HFF-Myc (cell line): Measurements from ENCODE around the gene IL4R.

ENCODE experiments used
- DNase-seq: peaks from one replicate; pipeline ENCODE4 v3.0.0-alpha.2; 2011; ENCODE audit warnings: low read depth; ENCODE audit errors: extremely low read depth
- H3K4me3 ChIP-seq: replicated peaks from 2 replicates; pipeline ENCODE4 v1.5.1; 2011; ENCODE audit warnings: low read depth, mild to moderate bottlenecking, control low read depth, low read length
- TF ChIP-seq, protein P1 (sequence below): IDR thresholded peaks from 2 replicates; pipeline ENCODE4 v1.5.1; 2012; ENCODE audit warnings: mild to moderate bottlenecking, low read depth, low read length, control low read depth; ENCODE audit errors: missing control alignments

The IL4R gene

DNA sequence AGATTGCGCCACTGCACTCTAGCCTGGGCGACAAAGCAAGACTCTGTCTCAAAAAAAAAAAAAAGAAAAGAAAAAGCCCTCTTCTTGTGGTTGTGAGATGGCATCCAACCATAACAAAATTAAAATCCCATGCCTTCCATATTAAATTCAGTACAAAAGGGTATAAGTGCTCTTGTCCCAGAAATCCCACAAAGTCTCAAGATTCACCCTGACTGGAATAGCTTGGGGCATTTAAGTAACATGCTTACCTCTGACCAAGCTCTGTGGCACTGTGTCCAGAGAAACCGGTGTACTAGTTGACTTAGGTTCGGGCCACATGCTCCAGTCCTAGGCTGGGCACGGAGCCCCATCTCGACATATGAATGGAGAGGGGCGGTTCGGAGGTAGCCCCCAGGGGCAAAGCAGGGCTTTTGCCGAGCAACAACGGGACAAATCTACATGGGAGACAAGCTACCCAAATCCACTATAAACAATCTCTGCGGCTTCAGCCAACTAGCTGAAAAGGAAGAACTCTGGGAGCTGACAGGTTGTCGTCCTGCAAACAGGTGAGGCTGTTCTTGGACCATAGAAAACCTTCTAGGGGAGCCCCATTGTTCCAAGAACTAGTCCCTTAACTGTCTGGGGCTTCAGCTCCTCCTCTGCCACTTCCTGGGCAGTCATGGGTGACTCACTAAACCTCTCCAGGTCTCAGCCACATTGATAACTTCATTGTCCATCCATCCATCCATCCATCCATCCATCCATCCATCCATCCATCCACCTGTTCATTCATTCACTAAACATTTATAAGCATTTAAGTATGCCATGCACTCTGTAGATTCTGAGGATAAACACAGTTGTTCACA, 10.3 kb upstream of the IL4R start:
- no peak overlapping the region for H3K4me3 ChIP-seq
- DNase-seq = no peak
- TF ChIP-seq, protein P1, sequence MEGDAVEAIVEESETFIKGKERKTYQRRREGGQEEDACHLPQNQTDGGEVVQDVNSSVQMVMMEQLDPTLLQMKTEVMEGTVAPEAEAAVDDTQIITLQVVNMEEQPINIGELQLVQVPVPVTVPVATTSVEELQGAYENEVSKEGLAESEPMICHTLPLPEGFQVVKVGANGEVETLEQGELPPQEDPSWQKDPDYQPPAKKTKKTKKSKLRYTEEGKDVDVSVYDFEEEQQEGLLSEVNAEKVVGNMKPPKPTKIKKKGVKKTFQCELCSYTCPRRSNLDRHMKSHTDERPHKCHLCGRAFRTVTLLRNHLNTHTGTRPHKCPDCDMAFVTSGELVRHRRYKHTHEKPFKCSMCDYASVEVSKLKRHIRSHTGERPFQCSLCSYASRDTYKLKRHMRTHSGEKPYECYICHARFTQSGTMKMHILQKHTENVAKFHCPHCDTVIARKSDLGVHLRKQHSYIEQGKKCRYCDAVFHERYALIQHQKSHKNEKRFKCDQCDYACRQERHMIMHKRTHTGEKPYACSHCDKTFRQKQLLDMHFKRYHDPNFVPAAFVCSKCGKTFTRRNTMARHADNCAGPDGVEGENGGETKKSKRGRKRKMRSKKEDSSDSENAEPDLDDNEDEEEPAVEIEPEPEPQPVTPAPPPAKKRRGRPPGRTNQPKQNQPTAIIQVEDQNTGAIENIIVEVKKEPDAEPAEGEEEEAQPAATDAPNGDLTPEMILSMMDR = no peak

DNA sequence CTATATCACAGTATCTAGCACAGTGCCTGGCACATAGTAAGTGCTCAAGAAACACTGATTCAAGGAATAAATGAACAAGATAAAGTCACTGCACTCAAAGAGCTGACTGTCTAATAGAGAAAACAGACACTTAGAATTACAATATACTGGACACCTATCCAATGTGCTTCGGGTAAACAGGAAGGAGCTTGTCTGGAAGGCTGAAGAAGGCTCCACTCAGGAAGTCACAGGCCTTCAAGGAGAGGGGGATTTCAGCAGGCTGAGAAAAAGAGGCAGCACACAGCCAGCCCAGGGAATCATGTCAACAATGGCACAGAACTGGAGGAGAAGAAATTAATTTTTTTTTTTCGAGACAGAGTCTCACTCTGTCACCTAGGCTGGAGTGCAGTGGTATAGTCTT, 9.7 kb upstream of the IL4R start:
- TF ChIP-seq, protein P1 = no peak
- no peak overlapping the region for H3K4me3 ChIP-seq
- DNase-seq = no peak

DNA sequence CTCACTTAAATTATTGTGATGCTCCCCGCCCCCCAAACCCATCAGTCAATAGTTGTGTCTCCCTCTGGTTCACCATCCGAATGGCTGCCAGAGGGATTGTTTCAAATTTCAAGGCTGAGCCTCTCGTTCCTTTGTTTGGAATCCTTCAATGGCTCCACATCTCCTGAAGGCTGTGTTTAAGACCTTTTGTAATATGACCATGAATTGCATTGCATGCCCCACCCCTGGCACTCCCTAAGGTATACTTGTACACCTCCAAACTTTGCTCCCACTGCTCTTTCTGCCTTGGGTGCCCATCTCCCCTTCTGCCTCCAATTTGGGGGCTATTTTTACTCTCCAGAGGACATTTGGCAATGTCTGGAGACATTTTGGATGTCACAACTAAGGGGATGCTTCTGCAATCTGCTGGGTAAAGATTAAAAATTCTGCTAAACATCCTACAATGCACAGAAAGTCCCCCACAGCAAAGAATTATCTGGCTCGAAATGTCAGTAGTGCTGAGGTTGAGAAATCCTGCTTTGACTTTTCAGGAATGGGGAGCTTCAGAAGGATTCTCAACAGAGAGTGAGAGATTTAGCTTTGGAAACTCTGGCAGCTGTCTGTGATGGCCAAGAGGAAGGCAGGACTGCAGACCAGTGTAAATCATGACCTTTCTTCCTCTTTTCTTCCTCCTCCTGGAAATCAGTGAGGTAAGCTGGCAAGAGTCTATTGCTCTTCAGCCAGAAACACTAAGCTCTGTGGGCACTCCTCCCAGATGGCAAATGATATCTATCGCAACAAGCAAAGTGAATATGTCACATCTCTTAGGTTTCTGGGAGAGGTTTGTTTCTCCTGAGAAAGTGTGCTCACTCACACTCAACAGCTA, 8.7 kb upstream of the IL4R start:
- H3K4me3 ChIP-seq = no peak overlapping the region
- DNase-seq = no peak
- TF ChIP-seq, protein P1 = no peak

DNA sequence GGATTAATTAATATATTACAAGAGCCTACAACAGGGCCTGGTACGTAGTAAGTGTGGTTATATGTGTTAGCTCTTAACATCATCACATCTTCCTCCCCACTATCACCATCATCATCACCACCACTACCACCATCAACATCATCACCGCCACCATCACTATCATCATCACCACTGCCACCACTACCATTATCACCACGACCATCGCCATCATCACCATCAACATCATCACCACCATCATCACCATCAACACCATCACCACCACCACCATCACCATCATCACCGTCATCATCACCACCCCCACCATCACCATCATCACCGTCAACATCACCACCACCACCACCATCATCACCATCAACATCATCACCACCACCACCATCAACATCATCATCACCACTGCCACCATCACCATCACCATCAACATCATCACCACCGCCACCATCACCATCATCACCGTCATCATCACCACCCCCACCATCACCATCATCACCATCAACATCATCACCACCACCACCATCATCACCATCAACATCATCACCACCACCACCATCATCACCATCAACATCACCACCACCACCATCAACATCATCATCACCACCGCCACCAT, 7.8 kb upstream of the IL4R start:
- no peak overlapping the region for H3K4me3 ChIP-seq
- no peak for DNase-seq
- TF ChIP-seq, protein P1 = no peak

DNA sequence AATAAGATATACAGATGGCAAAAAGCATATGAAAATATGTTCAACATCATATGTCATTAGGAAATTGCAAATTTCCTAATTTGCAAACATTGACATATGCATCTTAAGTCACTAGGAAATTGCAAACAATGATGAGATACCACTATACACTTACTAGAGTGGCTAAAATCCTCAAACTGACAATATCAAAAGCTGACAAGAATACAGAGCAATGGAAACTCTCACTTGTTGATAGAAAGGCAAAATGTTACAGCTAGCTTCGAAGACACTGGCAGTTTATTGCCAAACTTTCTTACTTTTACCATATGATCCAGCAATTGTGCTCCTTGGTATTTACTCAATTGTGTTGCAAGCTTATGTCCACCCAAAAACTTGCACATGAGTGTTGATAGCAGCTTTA, 5.0 kb upstream of the IL4R start:
- no peak for DNase-seq
- H3K4me3 ChIP-seq = no peak overlapping the region
- TF ChIP-seq, protein P1 = no peak

DNA sequence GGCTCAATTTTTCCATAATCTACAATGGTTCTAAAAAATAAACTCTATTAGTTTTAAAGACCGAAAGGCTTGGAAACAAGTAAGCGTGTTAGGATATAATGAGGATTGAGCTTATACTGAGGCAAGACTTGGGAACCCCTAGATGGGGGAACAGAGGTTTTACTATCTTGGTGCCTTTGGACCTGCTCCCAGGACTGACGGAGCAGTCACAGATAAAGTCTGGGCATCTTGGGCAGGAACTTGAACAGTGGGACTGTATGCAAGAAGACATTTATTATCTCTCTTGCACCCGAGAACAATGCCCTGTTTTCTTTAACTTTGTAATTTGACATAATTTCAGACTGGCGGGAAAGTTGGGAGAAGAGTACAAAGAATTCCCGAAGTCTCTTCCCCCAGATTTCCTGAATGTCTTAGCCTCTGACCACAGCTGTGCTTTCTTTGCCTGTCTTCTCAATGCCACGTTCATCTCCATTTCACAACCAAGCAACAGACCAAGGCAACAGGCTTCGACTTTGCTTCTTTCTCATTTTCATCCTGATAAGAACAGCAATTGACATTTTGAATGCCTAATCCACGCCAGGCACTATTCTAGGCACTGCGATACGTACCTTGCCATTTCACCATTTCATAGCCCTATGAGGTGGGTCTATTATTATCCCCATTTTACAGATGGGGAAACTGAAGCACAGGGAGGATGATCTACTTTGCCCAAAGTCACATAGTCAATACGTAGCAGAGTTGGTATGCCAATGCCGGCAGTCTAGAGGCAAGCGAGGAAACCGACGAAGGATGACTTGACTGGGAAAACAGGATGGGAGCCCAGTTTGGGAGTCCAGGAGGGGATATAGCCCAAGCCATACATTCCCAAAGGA, 3.0 kb upstream of the IL4R start:
- DNase-seq = no peak
- no peak overlapping the region for H3K4me3 ChIP-seq
- TF ChIP-seq, protein P1 = no peak
